Measurements from ENCODE around the gene KIF1B. TPM values are rescaled to one million over a fixed set of nuclear protein-coding genes. Genes with fewer than 3 reads are reported as not detected.

KIF1B gene
- total RNA-seq, 1 experiment from 2014 or later = 57.7 TPM

- Mint-ChIP-seq H3K4me1 (no peaks in the 10 kb centered on the region), H3K27ac (no peak overlapping the region), H3K36me3 (ENCODE audit: insufficient read depth in 1 of 3, low read depth in 3 of 3) (no peaks in the 10 kb centered on the region), H3K27me3 (ENCODE audit: low read depth) (no peaks in the 10 kb centered on the region), H3K9me3 (peaks cover 4 to 8% of the 10 kb centered on the region in 2 experiments; a peak in 4 of 5 replicates), H3K4me3 (no peak overlapping the region)
- no peaks in the 10 kb centered on the region for H3K79me2 ChIP-seq (ENCODE audit: insufficient read depth, low read length)
- no peaks in the 10 kb centered on the region for H3K27me3 ChIP-seq (ENCODE audit: insufficient read depth, low read length)
- H2BK20ac ChIP-seq (ENCODE audit: low read depth, low read length, poor library complexity, severe bottlenecking) = no peak overlapping the region
- no peak overlapping the region for H2BK12ac ChIP-seq (ENCODE audit: insufficient read length, low read depth, low read length)
- H3K4ac ChIP-seq (ENCODE audit: low read depth, low read length) = no peak overlapping the region
- H2BK5ac ChIP-seq (ENCODE audit: insufficient read length, low read length) = no peak overlapping the region
- H2AK5ac ChIP-seq (ENCODE audit: insufficient read length, low read length) = no peak overlapping the region
- no peak overlapping the region for H3K4me2 ChIP-seq (ENCODE audit: insufficient read depth, insufficient read length, low read length)
- H3K27ac ChIP-seq (ENCODE audit: insufficient read length, low read depth, low read length) = no peak overlapping the region
- no peak overlapping the region for H2AFZ ChIP-seq (ENCODE audit: low read length)
- WGBS (ENCODE audit: extremely low coverage, insufficient read length, low lambda C conversion rate) = no CpG with 5 or more reads among the region's 2 CpGs
- H4K8ac ChIP-seq (replicated peaks; ENCODE audit: insufficient read length, low read depth, low read length) = no peak overlapping the region
- H2BK120ac ChIP-seq (ENCODE audit: low read depth, low read length, poor library complexity, severe bottlenecking) = no peak overlapping the region
- H3K23ac ChIP-seq (ENCODE audit: insufficient read length, low read depth, low read length) = no peak overlapping the region
- DNase-seq = no peak
- H3K56ac ChIP-seq (ENCODE audit: insufficient read length, low read depth, low read length) = no peak overlapping the region
- H3T11ph ChIP-seq (ENCODE audit: low read length) = no peak overlapping the region
- H4K20me1 ChIP-seq (ENCODE audit: control insufficient read depth, insufficient read depth, insufficient read length) = no peaks in the 10 kb centered on the region
- H3K79me1 ChIP-seq (ENCODE audit: insufficient read depth, low read depth, low read length, poor library complexity, severe bottlenecking) = no peaks in the 10 kb centered on the region
- H4K5ac ChIP-seq (ENCODE audit: insufficient read length, low read depth, low read length) = no peak overlapping the region
- TF ChIP-seq CTCF (conservative IDR thresholded peaks at IDR 0.05) = no peak
- H3K9me3 ChIP-seq (ENCODE audit: control insufficient read depth, low read depth, low read length) = no peaks in the 10 kb centered on the region
- H3K23me2 ChIP-seq (ENCODE audit: insufficient read length, low read depth, low read length, poor library complexity, severe bottlenecking) = no peaks in the 10 kb centered on the region
- H3K18ac ChIP-seq (ENCODE audit: insufficient read length, low read depth, low read length) = no peak overlapping the region
- H3K4me1 ChIP-seq (ENCODE audit: insufficient read depth, low read length) = no peaks in the 10 kb centered on the region
- no peak overlapping the region for H3K9ac ChIP-seq (ENCODE audit: extremely low read depth, insufficient read length, low read length)
- no peak overlapping the region for H4K91ac ChIP-seq (ENCODE audit: insufficient read length, low read depth, low read length)
- H3K14ac ChIP-seq (ENCODE audit: insufficient read depth, low read length) = no peak overlapping the region
- H2BK15ac ChIP-seq (ENCODE audit: low read depth, low read length) = no peak overlapping the region
These were observed 22.2 kb upstream of the KIF1B start for GRCh38 chr1:10188133-10188650.
